Mucosa of stomach (tissue), 1 donor: ENCODE results near the gene STK17A.
A peak's percentile ranks its signal among the peaks of the same experiment; 100 is the strongest.
"Not testable (repeated sequence)": the region's sequence is repeated elsewhere in the genome, so short reads cannot be mapped to it uniquely, and the experiment has no call there.

ENCODE experiments used
- H3K27me3 ChIP-seq: one replicate; pipeline ENCODE4 v1.7.0; 2013; ENCODE audit warnings: mild to moderate bottlenecking, low read length; ENCODE audit not compliant: control insufficient read depth, insufficient read depth
- H3K36me3 ChIP-seq: one replicate; pipeline ENCODE4 v1.7.0; 2013; ENCODE audit warnings: low read length; ENCODE audit not compliant: control insufficient read depth, insufficient read depth
- H3K4me1 ChIP-seq: one replicate; pipeline ENCODE4 v1.7.0; 2013; ENCODE audit warnings: mild to moderate bottlenecking, low read length; ENCODE audit not compliant: control insufficient read depth, insufficient read depth
- H3K4me3 ChIP-seq: one replicate; pipeline ENCODE4 v1.7.0; 2013; ENCODE audit warnings: low read length
- H3K9ac ChIP-seq: one replicate; pipeline ENCODE4 v1.7.0; 2013; ENCODE audit warnings: mild to moderate bottlenecking, low read length, moderate library complexity
- H3K9me3 ChIP-seq: one replicate; pipeline ENCODE4 v1.7.0; 2013; ENCODE audit warnings: mild to moderate bottlenecking, low read length, moderate library complexity; ENCODE audit not compliant: control insufficient read depth
- donor health status: Pancreatic carcinoma.

The STK17A gene

GRCh38 chr7:43656997-43657396 lies 74.1 kb downstream of the STK17A start:
- Histone ChIP-seq H3K27me3 (no peaks in the 10 kb centered on the region), H3K9ac (no peak overlapping the region), H3K9me3 (no peaks in the 10 kb centered on the region), H3K36me3 (no peaks in the 10 kb centered on the region), H3K4me1 (peaks cover 25% of the 10 kb centered on the region), H3K4me3 (no peak overlapping the region)

- H3K4me3 ChIP-seq, result peak overlapping the region; percentile 1
- H3K36me3 ChIP-seq, result no peaks in the 10 kb centered on the region
- no peaks in the 10 kb centered on the region for H3K27me3 ChIP-seq
- no peaks in the 10 kb centered on the region for H3K9me3 ChIP-seq
- H3K4me1 ChIP-seq, result peaks cover 24% of the 10 kb centered on the region
- H3K9ac ChIP-seq, result no peak overlapping the region
Measured at GRCh38 chr7:43658718-43659548, 76.0 kb downstream of the STK17A start.

- no peak overlapping the region for H3K9ac ChIP-seq
- peaks cover 21% of the 10 kb centered on the region for H3K4me1 ChIP-seq
- H3K4me3 ChIP-seq, result no peak overlapping the region
- no peaks in the 10 kb centered on the region for H3K36me3 ChIP-seq
- no peaks in the 10 kb centered on the region for H3K27me3 ChIP-seq
- no peaks in the 10 kb centered on the region for H3K9me3 ChIP-seq
Measured at GRCh38 chr7:43659549-43659896, 76.6 kb downstream of the STK17A start.

GRCh38 chr7:43660141-43660540 lies 77.2 kb downstream of the STK17A start:
- Histone ChIP-seq H3K9me3 (no peaks in the 10 kb centered on the region), H3K9ac (no peak overlapping the region), H3K27me3 (no peaks in the 10 kb centered on the region), H3K36me3 (no peaks in the 10 kb centered on the region), H3K4me1 (peaks cover 21% of the 10 kb centered on the region), H3K4me3 (no peak overlapping the region)

GRCh38 chr7:43664681-43665080 lies 81.8 kb downstream of the STK17A start:
- Histone ChIP-seq H3K36me3 (no peaks in the 10 kb centered on the region), H3K4me1 (peaks cover under 1% of the 10 kb centered on the region), H3K9me3 (no peaks in the 10 kb centered on the region), H3K27me3 (no peaks in the 10 kb centered on the region), H3K9ac (no peak overlapping the region), H3K4me3 (no peak overlapping the region)

- H3K4me3 ChIP-seq, result no peak overlapping the region
- H3K36me3 ChIP-seq, result no peaks in the 10 kb centered on the region
- H3K9me3 ChIP-seq, result no peaks in the 10 kb centered on the region
- no peaks in the 10 kb centered on the region for H3K27me3 ChIP-seq
- H3K9ac ChIP-seq, result no peak overlapping the region
- H3K4me1 ChIP-seq, result peaks cover 7% of the 10 kb centered on the region
Measured at GRCh38 chr7:43666938-43667337, 84.0 kb downstream of the STK17A start.

- Histone ChIP-seq H3K9me3 (no peaks in the 10 kb centered on the region), H3K36me3 (no peaks in the 10 kb centered on the region), H3K27me3 (no peaks in the 10 kb centered on the region)
Measured at GRCh38 chr7:43668035-43668434, 85.1 kb downstream of the STK17A start.

GRCh38 chr7:43669286-43670081 lies 86.6 kb downstream of the STK17A start:
- H3K36me3 ChIP-seq, result no peaks in the 10 kb centered on the region
- no peak overlapping the region for H3K9ac ChIP-seq
- no peaks in the 10 kb centered on the region for H3K27me3 ChIP-seq
- no peak overlapping the region for H3K4me3 ChIP-seq
- H3K4me1 ChIP-seq, result peaks cover 16% of the 10 kb centered on the region
- H3K9me3 ChIP-seq, result no peaks in the 10 kb centered on the region

More at GRCh38 chr7:43668035-43668434, 85.1 kb downstream of the STK17A start:
- H3K4me1 ChIP-seq, result peaks cover 7% of the 10 kb centered on the region
- no peak overlapping the region for H3K4me3 ChIP-seq
- H3K9ac ChIP-seq, result no peak overlapping the region

- Histone ChIP-seq H3K4me3 (no peak overlapping the region), H3K9me3 (no peaks in the 10 kb centered on the region), H3K4me1 (peaks cover 19% of the 10 kb centered on the region), H3K36me3 (no peaks in the 10 kb centered on the region), H3K27me3 (no peaks in the 10 kb centered on the region), H3K9ac (no peak overlapping the region)
Measured at GRCh38 chr7:43671521-43671920, 88.6 kb downstream of the STK17A start.

GRCh38 chr7:43673243-43673976 lies 90.5 kb downstream of the STK17A start:
- H3K4me1 ChIP-seq, result peaks cover 19% of the 10 kb centered on the region
- H3K9me3 ChIP-seq, H3K36me3 ChIP-seq, H3K4me3 ChIP-seq, H3K27me3 ChIP-seq, H3K9ac ChIP-seq: not testable (repeated sequence)

- peaks cover 19% of the 10 kb centered on the region for H3K4me1 ChIP-seq
Measured at GRCh38 chr7:43674559-43675436, 91.9 kb downstream of the STK17A start.

More at GRCh38 chr7:43674559-43675436, 91.9 kb downstream of the STK17A start:
- Histone ChIP-seq H3K9me3 (no peaks in the 10 kb centered on the region), H3K4me3 (no peak overlapping the region), H3K36me3 (no peaks in the 10 kb centered on the region), H3K27me3 (no peaks in the 10 kb centered on the region), H3K9ac (no peak overlapping the region)
